Testis (tissue), 2 donors: Measurements from ENCODE around the gene NRARP.

ENCODE experiments used
- CTCF ChIP-seq, 3 experiments: fragments of 450-650 bp in 2 of 3; fragments of 200-600 bp in 1 of 3; sonication (generic) in 1 of 3; IDR thresholded peaks; one replicate each; pipeline ENCODE4 v1.5.1; 2016 to 2019; ENCODE audit warnings: antibody characterized with exemption in 3 of 3, mild to moderate bottlenecking in 2 of 3, moderate library complexity in 1 of 3
- POLR2A ChIP-seq: fragments of 450-650 bp; IDR thresholded peaks from one replicate; pipeline ENCODE4 v1.6.1; 2017; ENCODE audit warnings: antibody characterized with exemption, mild to moderate bottlenecking, moderate library complexity

DNA sequence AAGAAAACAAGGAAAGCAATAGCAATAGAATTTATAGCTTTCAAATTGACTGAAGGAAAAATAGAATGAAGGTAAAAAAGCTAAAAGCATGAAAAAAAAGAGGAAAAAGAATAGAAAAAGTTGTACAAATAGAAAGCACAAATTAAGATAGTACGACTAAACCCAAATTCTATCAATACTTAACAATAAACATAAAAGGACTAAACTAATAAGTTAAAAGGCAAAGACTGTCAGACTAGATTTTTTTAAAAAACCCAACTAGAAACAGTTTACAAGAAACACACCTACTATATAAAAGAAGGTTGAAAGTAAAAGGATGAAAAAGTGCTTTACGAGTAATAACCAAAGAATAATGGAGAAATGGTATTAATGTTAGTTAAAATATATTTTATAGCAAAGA is 34.7 kb upstream of the NRARP start:
- no peak for TF ChIP-seq POLR2A
- TF ChIP-seq CTCF (IDR thresholded peaks at IDR 0.05) = no peak
